Measurements from ENCODE around the gene WLS. TPM values are rescaled to one million over a fixed set of nuclear protein-coding genes. Genes with fewer than 3 reads are reported as not detected.

WLS gene
- total and polyA plus RNA-seq, 10 of the 15 experiments (the other 5 are each of a cell fraction or from before 2014, with no cell fraction given), result 0.04 to 0.36 TPM; not detected in 8

- Histone ChIP-seq H3K27ac (ENCODE audit: control insufficient read depth, insufficient read depth) (no peak overlapping the region), H2AFZ (ENCODE audit: control insufficient read depth, low read depth, low read length) (no peak overlapping the region), H3K27me3 (replicated peaks in 1 of 2; ENCODE audit: control insufficient read depth in 2 of 2, insufficient read depth in 2 of 2, low read length in 1 of 2) (no peaks in the 10 kb centered on the region), H3K9me3 (replicated peaks; ENCODE audit: control insufficient read depth, insufficient read depth, low read length) (no peaks in the 10 kb centered on the region), H3K4me1 (ENCODE audit: control insufficient read depth, insufficient read depth, low read length) (no peaks in the 10 kb centered on the region), H3K9ac (ENCODE audit: control insufficient read depth, insufficient read depth, low read length) (no peak overlapping the region), H3K36me3 (ENCODE audit: control insufficient read depth in 2 of 2, insufficient read depth in 2 of 2, low read length in 1 of 2) (no peaks in the 10 kb centered on the region), H3K4me2 (ENCODE audit: control insufficient read depth, insufficient read depth) (no peak overlapping the region), H3K79me2 (ENCODE audit: control insufficient read depth, insufficient read depth, low read length) (no peaks in the 10 kb centered on the region), H3K4me3 (no peak overlapping the region), H4K20me1 (ENCODE audit: control insufficient read depth, insufficient read depth) (no peaks in the 10 kb centered on the region)
- FAIRE-seq, result no peak
- ChIA-PET RAD21 (ENCODE audit: unreplicated experiment) (no interaction called here), SMC1A (ENCODE audit: uncharacterized antibody, unreplicated experiment) (no interaction called here), POLR2A (no interaction called here), CTCF (interaction anchor here (2.4 kb wide), 1 partner anchor 151 kb away, joined by 7 read pairs; no protein-coding TSS in a partner anchor)
- TF ChIP-seq NRF1 (conservative IDR thresholded peaks at IDR 0.05; ENCODE audit: low read depth, low read length) (no peak), STAT1 (conservative IDR thresholded peaks at IDR 0.05) (no peak), CEBPZ (IDR thresholded peaks at IDR 0.05; ENCODE audit: low read depth, low read length) (no peak), HDAC2 (IDR thresholded peaks at IDR 0.05) (no peak), EP300 (IDR thresholded peaks at IDR 0.05; ENCODE audit: borderline replicate concordance in 1 of 2, control insufficient read depth in 1 of 2, low read depth in 2 of 2, low read length in 2 of 2) (no peak), PAX8 (IDR thresholded peaks at IDR 0.05) (no peak), BACH1 (IDR thresholded peaks at IDR 0.05; ENCODE audit: borderline replicate concordance) (no peak), TCF12 (IDR thresholded peaks at IDR 0.05; ENCODE audit: low read depth, low read length) (no peak)
- TF ChIP-seq, protein P1, sequence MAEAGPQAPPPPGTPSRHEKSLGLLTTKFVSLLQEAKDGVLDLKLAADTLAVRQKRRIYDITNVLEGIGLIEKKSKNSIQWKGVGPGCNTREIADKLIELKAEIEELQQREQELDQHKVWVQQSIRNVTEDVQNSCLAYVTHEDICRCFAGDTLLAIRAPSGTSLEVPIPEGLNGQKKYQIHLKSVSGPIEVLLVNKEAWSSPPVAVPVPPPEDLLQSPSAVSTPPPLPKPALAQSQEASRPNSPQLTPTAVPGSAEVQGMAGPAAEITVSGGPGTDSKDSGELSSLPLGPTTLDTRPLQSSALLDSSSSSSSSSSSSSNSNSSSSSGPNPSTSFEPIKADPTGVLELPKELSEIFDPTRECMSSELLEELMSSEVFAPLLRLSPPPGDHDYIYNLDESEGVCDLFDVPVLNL (IDR thresholded peaks at IDR 0.05; ENCODE audit: low read depth, low read length), result no peak
- ATAC-seq, result no peak
- WGBS (ENCODE audit: insufficient coverage, insufficient replicate concordance, low lambda C conversion rate, missing lambda C conversion rate), result 76% methylated on average over 5 of the region's 5 CpGs
- no peak for DNase-seq (ENCODE audit: low read depth, low spot score)
- no TSS peak for BruUV-seq (replicated peaks)
- in situ Hi-C loops (cut with MboI) (no loop called here), intact Hi-C loops (cut with micrococcal nuclease; ENCODE audit: unreplicated experiment) (no loop called here)
Observed at GRCh38 chr1:68271596-68271995, 39.3 kb upstream of the WLS start.

Data from GM12878 (cell line).